GM11168 (cell line): ENCODE measurements around the gene TMCC1.
"Not testable (repeated sequence)": the region's sequence is repeated elsewhere in the genome, so short reads cannot be mapped to it uniquely, and the experiment has no call there.

Experiments used
- in situ Hi-C: fragments of 300-500 bp; cut with MboI; formaldehyde crosslinking; loops from one replicate; pipeline ENCODE4 v1.12.0; 2022; ENCODE audit warnings: low sequenced_read_pairs; ENCODE audit not compliant: unreplicated experiment

Gene TMCC1

GRCh38 chr3:129793942-129794310 is 99.6 kb downstream of the TMCC1 start:
- in situ Hi-C loops, result no loop called here

- in situ Hi-C loops, result no loop called here
These were observed 100.2 kb downstream of the TMCC1 start for GRCh38 chr3:129793319-129793718.

DNA sequence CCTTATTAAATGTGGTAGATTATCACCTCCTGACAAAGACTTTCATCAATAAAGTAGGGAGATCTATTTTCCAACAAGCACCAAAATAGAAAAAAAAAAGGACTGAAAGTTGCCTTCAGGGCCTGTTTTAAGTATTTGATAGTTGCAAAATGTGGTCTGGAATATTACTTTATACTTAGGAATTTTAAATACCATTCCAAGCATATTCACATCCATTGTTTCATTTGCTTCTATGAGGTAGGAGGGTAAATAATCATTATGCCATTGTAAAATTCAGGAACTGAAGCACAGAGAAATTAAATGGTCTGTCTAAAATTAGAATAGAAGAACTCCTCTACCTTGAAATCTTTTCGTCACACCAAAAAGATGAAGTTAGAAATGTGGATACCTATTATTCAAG is 110.0 kb downstream of the TMCC1 start:
- in situ Hi-C loops, result no loop called here

DNA sequence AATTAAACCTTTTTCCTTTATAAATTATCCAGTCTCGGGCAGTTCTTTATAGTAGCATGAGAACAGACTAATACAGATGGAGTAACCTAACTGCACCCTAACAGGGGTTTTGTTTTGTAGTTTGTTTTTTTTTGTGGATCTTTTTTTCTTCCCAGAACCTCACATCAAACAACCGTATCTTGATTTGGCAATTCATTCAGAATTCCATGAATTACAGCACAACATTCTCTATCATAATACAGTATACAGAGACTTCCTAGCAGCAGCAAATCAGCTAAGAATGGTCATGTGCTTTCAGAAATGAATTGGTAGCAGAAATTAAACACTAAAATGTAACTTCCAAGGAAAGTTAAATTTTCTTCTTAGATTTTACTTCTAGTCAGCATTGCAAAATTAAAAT is 114.6 kb downstream of the TMCC1 start:
- in situ Hi-C loops, result no loop called here

DNA sequence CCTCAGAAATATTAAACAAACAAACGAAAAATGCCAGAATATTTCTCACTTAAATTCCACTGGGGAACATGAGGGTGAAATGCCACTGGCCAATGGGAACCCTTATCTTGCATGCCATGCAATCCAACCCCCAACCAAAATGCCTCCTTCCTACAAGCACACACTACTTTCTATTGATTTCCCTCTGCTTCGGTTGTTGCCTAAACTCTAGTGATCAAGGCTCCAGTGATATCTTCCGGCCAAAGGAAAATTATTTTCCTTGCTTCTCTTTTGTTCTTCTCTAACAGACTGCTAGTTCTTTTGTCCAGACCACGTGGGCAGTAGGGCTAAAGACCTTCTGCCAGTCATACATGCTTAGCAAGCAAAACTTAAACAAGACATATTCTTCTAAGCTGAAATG is 115.7 kb downstream of the TMCC1 start:
- in situ Hi-C loops, result no loop called here

GRCh38 chr3:129775870-129776269 is 117.6 kb downstream of the TMCC1 start:
- in situ Hi-C loops, result no loop called here

DNA sequence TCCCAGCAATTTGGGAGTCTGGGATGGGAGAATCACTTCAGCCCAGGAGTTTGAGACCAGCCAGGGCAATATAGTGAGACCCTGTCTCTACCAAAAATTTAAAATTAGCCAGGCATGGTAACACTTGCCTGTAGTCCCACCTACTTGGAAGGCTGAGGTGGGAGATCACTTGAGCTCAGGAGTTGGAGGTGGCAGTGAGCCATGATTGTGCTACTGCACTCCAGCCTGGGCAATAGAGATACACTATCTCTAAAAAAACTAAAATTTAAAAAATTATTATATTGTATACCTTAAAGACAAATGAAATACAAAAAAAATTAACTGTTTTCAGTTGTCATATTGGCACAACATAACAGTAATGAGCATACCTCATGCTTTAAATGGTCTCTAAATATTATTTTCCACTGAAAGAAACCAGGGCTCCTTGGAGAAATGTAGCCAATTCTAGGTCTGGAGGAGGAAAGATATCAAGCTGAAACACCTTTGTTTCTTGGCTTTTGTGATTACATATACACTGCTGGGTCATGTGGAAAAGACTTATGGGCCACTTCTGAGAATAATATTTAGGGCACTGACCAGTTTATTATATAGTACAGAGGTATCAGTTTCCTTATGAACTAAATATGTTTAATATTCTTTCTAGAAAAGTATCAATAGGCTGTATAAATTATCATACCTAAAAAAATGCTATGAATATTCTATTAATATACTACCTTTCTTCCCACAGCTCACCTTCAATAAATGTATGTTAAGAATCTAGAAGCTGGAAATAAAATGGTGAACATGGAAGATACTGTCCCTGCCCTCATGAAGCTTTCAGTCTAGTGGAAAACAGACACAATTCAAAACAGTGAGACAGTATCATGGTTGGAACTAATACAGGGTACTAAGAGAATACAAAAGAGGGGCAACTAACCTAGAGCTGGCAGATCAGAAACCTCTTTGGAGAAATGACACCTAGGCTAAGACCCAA is 119.5 kb downstream of the TMCC1 start:
- in situ Hi-C loops, result no loop called here

- in situ Hi-C loops, result no loop called here
These were observed 122.9 kb downstream of the TMCC1 start for GRCh38 chr3:129770604-129771003.

DNA sequence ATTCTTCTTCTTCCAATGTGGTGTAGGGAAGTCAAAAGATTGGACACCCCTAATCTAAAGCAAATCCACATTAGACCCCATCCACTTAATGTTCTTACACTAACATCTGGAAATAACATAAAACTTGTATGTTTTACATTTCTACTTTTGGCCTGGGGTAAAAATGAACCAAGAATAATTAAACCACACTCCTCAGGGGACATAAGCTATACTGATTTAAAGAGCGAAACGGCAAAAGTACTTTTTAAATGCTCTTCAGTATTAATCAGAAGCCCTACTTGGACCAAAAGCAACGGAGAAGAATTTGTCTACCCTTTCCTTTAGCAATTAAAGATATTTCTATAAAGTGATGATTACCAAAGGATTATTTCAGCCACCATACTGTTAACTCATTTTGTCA is 123.9 kb downstream of the TMCC1 start:
- in situ Hi-C loops, result no loop called here

DNA sequence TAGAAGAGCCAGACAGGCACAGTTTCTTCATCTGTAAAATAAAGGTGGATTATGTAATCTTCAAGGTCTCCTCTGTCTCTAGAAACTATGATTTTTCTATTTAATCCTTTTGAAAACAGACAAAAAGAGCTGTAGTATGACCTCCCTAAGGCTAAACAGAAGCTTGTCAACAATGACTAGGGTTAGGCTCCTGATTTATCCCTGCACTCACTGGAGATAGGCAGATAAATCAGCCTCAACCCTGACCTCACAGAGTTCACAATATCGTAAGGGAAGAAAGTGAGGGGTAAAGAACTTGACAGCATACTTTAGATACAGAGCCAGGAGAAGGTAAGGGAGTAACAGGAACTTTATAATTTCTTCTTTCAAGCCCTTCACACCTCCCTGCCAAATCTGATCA is 124.8 kb downstream of the TMCC1 start:
- in situ Hi-C loops, result no loop called here

DNA sequence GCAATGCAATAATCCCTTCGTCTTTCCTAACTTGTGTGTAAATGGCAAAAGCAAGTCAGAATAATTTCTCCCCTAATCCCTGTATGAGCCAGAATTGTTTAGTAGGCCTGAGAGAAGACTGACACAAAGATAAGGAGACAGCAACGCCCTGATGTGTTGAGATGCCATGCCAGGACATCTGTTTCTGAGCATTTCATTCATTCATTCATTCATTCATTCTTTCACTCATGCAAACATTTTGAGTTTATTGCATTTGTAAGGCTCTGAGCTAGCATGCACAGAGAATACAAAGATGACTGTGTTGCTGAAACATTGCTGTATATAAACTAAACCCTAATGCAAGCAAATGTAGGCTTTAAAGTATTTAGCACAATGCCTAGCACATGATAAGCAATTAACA is 127.4 kb downstream of the TMCC1 start:
- in situ Hi-C loops, result no loop called here

- in situ Hi-C loops, result no loop called here
These were observed 129.4 kb downstream of the TMCC1 start for GRCh38 chr3:129764090-129764489.

DNA sequence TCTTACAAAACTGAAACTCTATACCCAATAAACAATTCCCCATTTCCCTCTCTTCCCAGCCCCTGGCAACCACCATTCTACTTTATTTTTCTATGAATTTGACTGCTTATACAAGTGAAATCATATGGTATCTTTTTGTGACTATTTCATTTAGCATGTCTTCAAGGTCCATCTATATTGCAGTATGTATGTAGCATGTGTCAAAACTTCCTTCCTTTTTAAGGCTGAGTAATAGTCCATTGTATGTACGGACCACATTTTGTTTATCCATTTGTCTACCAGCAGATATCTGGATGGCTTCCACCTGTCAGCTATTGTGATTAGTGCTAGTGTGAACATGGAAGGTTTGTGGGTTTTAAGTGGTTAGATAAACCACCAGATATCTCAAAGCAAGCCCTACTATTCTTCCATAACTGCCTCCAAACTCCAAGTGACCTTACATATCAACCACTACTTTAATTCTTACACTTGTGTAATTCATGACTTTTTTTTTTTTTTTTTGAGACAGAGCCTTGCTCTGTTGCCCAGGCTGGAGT is 134.7 kb downstream of the TMCC1 start:
- in situ Hi-C loops, result no loop called here

GRCh38 chr3:129758306-129758705 is 135.2 kb downstream of the TMCC1 start:
- in situ Hi-C loops, result no loop called here

DNA sequence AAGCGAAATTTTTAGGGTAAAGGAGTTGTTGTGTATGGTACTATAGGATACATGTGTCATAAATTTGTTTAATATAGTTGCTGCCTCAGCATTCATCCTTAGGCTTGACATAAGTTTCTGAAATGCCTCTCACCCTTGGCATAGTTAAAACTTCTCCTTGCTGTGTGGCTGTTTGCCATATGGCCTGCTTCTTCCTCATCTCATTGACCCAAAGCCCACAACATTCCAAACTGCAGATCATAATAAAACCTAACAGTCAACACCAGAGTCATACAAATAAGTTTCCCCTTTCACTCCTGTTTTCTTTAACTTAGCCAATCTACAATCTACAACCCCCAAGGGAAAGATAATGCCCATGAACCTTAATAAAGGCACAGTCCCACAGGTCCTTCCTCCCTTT is 136.6 kb downstream of the TMCC1 start:
- in situ Hi-C loops, result no loop called here

DNA sequence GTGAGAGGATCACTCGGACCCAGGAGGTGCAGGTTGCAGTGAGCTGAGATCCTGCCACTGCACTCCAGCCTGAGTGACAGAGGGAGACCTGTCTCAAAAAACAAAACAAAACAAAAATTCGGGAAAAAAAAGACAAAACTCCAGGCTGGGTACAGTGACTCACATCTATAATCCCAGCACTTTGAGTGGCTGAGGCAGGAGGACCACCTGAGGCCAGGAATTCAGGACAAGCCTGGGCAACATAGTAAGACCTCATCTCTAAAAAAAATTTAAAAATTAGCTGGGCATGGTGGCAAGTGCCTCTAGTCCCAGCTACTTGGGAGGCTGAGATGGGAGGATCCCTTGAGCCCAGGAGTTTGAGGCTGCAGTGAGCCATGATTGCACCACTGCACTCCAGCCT is 142.4 kb downstream of the TMCC1 start:
- in situ Hi-C loops, result not testable (repeated sequence)

- in situ Hi-C loops, result no loop called here
These were observed 143.8 kb downstream of the TMCC1 start for GRCh38 chr3:129749692-129750091.

DNA sequence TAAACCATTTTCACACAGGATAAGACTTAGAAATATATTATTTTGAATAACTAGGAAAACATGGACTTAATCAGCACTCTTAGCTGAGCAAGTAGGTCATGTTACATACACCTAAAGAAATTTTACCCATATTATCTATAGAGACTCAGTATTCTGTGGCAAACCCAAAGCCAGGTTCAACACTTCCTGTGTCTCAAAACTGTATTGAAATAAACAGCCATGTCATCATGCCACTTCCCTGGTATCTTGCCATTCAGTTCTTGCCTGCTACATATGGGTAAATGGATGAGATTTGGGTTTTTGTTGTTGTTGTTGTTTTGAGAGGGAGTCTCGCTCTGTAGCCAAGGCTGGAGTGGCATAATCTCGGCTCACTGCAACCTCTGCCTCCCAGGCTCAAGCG is 145.5 kb downstream of the TMCC1 start:
- in situ Hi-C loops, result no loop called here

GRCh38 chr3:129747136-129747535 is 146.4 kb downstream of the TMCC1 start:
- in situ Hi-C loops, result no loop called here

DNA sequence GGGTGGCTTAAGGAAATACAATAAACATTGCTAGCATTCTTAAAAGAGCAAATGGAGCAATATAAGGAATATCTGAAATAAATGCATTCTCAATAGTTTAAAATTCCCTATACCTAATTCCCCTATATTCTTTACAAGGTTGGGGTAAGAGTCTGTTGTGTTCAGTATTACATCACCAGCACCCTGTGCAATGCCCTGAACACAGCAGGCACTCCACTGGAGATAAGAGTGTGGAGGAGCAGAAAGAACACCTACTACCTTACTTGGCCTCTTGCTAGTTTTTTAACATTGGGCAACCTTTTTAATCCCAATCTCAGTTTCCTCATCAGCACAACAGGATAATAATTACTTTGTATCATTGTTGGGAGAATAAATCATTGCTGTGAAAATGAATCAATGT is 146.9 kb downstream of the TMCC1 start:
- in situ Hi-C loops, result no loop called here

DNA sequence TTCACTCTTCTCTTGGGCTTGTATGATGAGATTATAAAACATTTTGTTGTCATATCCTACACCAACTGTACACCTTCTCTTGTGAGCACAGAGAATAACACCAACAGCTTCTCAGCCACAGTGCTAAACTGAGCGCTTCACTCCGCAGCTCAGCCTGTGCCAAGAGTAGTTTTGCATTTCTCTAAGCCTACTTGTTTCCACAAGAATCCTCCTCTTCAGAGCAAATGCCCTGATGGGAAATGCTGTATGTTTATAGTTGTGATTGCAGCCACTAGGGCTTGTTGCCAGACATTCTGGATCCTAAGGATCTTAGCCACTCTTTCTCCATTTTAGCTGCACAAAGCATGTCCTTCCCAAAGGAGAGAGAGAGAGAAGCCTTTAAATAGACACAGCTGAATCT is 148.3 kb downstream of the TMCC1 start:
- in situ Hi-C loops, result no loop called here

GRCh38 chr3:129741794-129742193 is 151.7 kb downstream of the TMCC1 start:
- in situ Hi-C loops, result no loop called here
